Subcutaneous abdominal adipose tissue (tissue), 5 donors: ENCODE measurements around the gene RAB43.

Experiments used
- H3K27ac ChIP-seq: one replicate; pipeline ENCODE4 v1.7.0; 2013; ENCODE audit warnings: low read depth, mild to moderate bottlenecking, inconsistent platforms, low read length, moderate library complexity
- H3K27me3 ChIP-seq, 5 donors: one replicate each; pipeline ENCODE4 v1.7.0; 2013; ENCODE audit warnings: low read length in 5 of 5, inconsistent platforms in 1 of 5; ENCODE audit not compliant: control insufficient read depth in 5 of 5, insufficient read depth in 4 of 5
- H3K36me3 ChIP-seq, 5 donors: one replicate each; pipeline ENCODE4 v1.7.0; 2013; ENCODE audit warnings: low read length in 5 of 5; ENCODE audit not compliant: control insufficient read depth in 5 of 5, insufficient read depth in 5 of 5
- H3K4me1 ChIP-seq, 5 donors: one replicate each; pipeline ENCODE4 v1.7.0; 2013; ENCODE audit warnings: low read length in 5 of 5, mild to moderate bottlenecking in 3 of 5, moderate library complexity in 1 of 5; ENCODE audit not compliant: control insufficient read depth in 5 of 5, insufficient read depth in 5 of 5
- H3K4me3 ChIP-seq, 5 donors: one replicate each; pipeline ENCODE4 v1.7.0; 2013; ENCODE audit warnings: low read length in 5 of 5, low read depth in 1 of 5
- H3K9ac ChIP-seq, 5 donors: one replicate each; pipeline ENCODE4 v1.7.0; 2013; ENCODE audit warnings: low read length in 5 of 5, mild to moderate bottlenecking in 4 of 5, moderate library complexity in 3 of 5
- H3K9me3 ChIP-seq, 5 donors: one replicate each; pipeline ENCODE4 v1.7.0; 2013; ENCODE audit warnings: low read length in 5 of 5; ENCODE audit not compliant: control insufficient read depth in 5 of 5
- donor health status: healthy.
- donor health status: healthy.
- donor health status: healthy.
- donor health status: healthy.
- donor health status: healthy.

The RAB43 gene

DNA sequence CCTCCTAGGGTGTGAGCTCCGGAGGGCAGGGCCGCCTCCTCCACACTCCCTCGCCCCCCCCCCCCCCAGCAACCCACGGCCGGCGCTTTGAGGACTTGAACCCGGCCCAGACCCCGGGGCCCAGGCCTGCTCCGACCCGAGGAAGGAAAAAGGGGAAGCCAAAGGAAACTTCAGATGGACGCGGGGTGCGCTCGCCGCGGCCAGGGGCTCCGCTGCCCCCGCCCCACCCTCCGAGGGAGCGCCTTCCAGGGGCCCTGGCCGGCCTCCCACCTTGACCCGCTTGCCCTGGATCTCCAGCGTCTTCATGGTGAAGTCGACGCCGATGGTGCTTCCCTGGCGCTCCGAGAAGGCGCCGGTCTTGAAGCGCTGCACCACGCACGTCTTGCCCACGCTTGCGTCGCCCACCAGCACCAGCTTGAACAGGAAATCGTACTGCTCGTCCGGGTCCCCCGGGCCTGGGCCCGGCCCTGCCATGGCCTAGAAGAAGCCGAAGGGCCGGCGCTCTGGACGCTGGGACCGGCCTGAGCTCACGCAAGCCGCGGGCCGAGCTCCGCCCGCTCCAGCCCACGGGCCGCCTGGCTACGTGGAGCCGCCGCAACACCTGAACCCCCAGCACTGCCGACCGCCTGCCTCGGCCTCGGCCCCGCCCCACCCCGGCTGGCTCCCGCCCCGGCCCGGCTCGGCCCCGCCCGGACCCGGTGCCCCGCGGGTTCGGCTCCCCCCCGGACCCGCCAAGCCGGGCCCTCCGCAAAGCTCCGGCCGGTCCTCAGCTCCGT, 400 bp downstream of the RAB43 start:
- Histone ChIP-seq H3K27ac (peak overlapping the region; percentile 91), H3K27me3 (no peaks in the 10 kb centered on the region), H3K9me3 (no peaks in the 10 kb centered on the region), H3K4me1 (peaks cover 17 to 35% (median 29%) of the 10 kb centered on the region in 5 donors), H3K9ac (peak overlapping the region in 4 of 5 donors; percentile 81 to 95 (median 90)), H3K36me3 (peaks cover 0 to 11% (median 8%) of the 10 kb centered on the region in 5 donors), H3K4me3 (peak overlapping the region; percentile 66 to 83 (median 81))

DNA sequence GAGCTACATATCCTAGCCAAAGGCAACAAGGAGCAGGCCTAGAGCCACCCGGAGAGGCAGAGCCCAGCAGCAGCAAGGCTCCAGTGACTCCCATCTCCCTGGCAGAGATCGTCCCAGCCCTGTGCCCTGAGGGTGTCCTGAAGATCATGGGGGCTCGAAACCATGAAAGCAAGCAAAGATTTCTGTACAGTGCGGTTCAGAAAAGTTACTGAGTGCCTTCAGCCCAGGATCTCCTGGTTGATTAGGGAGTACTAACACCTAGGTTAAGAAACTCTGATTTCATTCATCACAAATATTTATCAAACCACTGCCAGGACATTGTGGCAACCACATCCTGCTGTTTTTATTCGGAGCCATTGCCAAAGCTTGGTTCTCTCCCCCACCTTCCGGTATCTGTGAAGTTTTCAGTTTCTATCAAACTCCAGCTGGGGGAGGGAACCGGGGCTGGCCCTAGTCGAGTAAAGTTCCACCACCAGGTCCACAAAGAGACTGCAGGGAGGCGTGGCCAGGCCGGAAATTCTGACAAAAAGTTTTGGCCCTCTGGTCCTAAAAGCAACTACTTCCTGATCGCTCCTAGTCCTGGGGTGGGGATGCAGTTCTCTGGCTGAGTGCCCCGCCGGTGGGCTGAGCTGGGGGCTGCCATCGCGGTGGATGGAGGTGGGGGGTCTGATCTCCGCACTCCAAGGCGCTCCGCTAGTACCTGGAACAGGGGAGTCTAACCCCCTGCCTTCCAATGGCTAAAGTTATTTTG, 1.2 kb downstream of the RAB43 start:
- Histone ChIP-seq H3K4me1 (peaks cover 17 to 41% (median 35%) of the 10 kb centered on the region in 5 donors), H3K4me3 (peak overlapping the region; percentile 66 to 83 (median 81)), H3K36me3 (peaks cover 0 to 10% (median 4%) of the 10 kb centered on the region in 5 donors), H3K9me3 (no peaks in the 10 kb centered on the region), H3K27ac (peak overlapping the region; percentile 91), H3K9ac (peak overlapping the region; percentile 77 to 95 (median 90)), H3K27me3 (no peaks in the 10 kb centered on the region)

DNA sequence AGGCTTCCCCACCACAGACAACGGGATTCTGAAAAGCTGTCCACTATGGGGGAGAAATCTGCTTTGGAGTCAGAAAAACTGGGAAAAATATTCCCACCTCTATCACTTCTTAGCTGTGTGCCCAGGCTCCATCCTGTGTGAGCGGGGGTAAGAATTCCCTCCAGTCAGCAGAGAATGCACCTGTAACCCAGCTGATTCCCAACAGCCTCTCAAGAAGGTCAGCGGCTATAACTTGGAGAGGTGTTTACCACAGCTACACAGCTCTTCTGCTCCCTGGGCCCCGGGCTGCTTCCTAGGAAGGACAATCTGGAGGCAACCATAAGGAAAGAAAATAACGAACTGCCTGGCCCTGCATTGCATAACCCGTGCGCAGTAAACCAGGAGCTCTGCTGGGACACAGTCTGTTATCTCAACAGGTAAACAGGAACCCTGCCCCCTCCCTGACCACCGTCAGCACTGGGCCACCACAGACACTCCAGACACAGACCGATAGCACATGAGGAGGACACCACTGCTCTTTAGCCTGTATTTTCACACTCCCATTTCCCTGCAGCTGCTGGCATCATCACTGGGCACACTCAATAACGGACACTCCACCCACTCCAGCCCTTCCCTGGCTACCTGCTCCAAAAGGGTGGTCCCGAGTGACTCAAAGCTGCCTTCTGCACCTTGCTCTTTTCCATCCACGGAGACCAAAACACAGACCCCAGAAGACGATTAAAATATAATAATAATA, 2.1 kb downstream of the RAB43 start:
- peak overlapping the region; percentile 45 to 95 (median 90) for H3K9ac ChIP-seq
- H3K27me3 ChIP-seq, result no peaks in the 10 kb centered on the region
- peaks cover 0 to 14% (median 7%) of the 10 kb centered on the region in 5 donors for H3K36me3 ChIP-seq
- H3K4me1 ChIP-seq, result peaks cover 17 to 41% (median 35%) of the 10 kb centered on the region in 5 donors
- peak overlapping the region; percentile 66 to 83 (median 81) for H3K4me3 ChIP-seq
- H3K27ac ChIP-seq, result peak overlapping the region; percentile 91
- H3K9me3 ChIP-seq, result no peaks in the 10 kb centered on the region

DNA sequence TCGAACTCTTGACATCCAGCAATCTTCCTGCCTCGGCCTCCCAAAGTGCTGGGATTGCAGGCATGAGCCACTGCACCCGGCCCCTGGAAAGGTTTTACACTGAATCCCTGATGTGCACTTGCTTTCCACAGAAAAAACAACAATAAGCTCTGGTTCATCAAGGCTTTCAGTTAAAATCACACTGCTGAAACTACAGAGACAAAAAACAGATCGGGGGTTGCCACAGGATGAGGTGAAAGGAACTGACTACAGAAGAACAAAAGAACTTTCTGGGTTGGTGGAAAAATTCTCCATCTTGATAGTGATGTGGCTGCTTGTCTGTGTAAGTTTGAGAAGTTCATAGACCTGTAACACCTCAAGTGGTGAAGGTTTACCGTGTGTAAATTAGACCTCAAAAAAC, 2.9 kb downstream of the RAB43 start:
- Histone ChIP-seq H3K36me3 (peaks cover 0 to 21% (median 7%) of the 10 kb centered on the region in 5 donors), H3K9me3 (no peaks in the 10 kb centered on the region), H3K4me1 (peaks cover 17 to 41% (median 35%) of the 10 kb centered on the region in 5 donors), H3K27ac (peak overlapping the region; percentile 91), H3K4me3 (no peak overlapping the region), H3K27me3 (no peaks in the 10 kb centered on the region), H3K9ac (peak overlapping the region in 1 of 5 donors; percentile 95)

DNA sequence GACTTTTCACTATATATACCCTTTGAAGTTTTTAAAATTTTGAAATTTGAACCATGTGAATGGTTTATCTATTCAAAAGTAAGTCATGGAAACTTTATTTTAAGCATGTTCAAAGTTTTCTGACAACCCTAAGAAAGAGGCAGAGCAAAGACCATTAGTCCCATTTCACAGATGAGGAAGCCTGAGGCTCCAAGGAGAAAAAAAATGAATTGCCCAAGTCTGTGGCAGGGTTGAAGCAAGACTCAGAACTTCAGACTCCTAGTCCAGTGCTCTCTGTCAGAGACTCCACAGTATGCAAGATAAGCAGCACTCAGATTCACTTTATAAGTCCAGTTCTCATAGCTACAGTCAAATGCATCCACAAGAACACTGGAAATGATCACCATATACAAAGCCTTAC, 4.5 kb downstream of the RAB43 start:
- Histone ChIP-seq H3K27me3 (no peaks in the 10 kb centered on the region), H3K9me3 (no peaks in the 10 kb centered on the region), H3K9ac (no peak overlapping the region), H3K4me3 (no peak overlapping the region), H3K36me3 (peaks cover 0 to 26% (median 10%) of the 10 kb centered on the region in 5 donors), H3K4me1 (peaks cover 17 to 41% (median 35%) of the 10 kb centered on the region in 5 donors), H3K27ac (peak overlapping the region; percentile 74)

DNA sequence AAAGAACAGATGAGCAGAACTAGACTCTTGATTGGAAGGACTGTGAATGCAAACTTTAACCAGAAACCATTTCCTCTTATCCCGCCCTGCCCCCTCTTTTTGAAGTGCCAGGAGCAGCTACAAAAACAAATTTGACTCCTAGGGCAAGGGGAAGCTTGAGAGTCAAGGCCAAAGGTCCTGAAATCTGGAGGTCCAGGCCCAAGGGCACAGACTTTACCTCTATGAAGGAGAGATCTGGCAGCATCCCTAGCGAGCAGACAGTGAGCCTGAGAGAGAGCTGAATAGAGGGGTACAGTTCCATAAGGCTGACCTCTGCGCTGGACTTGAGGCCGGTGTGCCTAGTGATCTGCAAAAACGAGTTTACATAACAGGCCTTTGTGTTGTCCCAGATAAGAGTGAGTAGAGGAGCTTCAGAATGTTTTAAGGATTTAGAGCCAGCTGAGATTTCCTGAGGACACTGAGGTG, 5.1 kb downstream of the RAB43 start:
- H3K27me3 ChIP-seq, result no peaks in the 10 kb centered on the region
- H3K36me3 ChIP-seq, result peaks cover 0 to 26% (median 10%) of the 10 kb centered on the region in 5 donors
- H3K27ac ChIP-seq, result peak overlapping the region; percentile 74
- H3K9me3 ChIP-seq, result no peaks in the 10 kb centered on the region
- peaks cover 17 to 41% (median 35%) of the 10 kb centered on the region in 5 donors for H3K4me1 ChIP-seq
- H3K4me3 ChIP-seq, result peak overlapping the region in 1 of 5 donors; percentile 22
- peak overlapping the region in 4 of 5 donors; percentile 44 to 55 (median 48) for H3K9ac ChIP-seq

DNA sequence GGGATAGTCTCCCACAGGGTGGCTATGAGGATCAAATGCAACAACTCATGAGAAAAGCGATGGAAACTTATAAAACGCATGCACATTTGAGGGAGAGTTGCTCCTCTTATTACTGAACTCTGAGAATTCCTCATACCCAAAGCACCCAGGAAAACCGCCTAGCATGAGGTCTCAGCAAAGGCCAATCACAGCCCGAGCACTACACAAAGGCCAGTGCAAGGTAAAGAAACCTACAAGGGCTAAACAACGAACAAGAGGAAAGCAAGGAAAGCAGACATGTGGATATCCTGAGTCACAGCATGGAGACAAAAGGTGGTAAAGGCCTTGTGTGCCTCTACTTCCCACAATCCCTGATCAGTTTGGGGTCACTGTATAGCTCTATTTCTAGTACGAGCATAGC, 7.1 kb downstream of the RAB43 start:
- peaks cover 10 to 29% (median 22%) of the 10 kb centered on the region in 5 donors for H3K4me1 ChIP-seq
- H3K4me3 ChIP-seq, result no peak overlapping the region
- peak overlapping the region in 1 of 5 donors; percentile 34 for H3K9ac ChIP-seq
- no peak overlapping the region for H3K27ac ChIP-seq
- H3K9me3 ChIP-seq, result no peaks in the 10 kb centered on the region
- peaks cover 0 to 38% (median 15%) of the 10 kb centered on the region in 5 donors for H3K36me3 ChIP-seq
- no peaks in the 10 kb centered on the region for H3K27me3 ChIP-seq

DNA sequence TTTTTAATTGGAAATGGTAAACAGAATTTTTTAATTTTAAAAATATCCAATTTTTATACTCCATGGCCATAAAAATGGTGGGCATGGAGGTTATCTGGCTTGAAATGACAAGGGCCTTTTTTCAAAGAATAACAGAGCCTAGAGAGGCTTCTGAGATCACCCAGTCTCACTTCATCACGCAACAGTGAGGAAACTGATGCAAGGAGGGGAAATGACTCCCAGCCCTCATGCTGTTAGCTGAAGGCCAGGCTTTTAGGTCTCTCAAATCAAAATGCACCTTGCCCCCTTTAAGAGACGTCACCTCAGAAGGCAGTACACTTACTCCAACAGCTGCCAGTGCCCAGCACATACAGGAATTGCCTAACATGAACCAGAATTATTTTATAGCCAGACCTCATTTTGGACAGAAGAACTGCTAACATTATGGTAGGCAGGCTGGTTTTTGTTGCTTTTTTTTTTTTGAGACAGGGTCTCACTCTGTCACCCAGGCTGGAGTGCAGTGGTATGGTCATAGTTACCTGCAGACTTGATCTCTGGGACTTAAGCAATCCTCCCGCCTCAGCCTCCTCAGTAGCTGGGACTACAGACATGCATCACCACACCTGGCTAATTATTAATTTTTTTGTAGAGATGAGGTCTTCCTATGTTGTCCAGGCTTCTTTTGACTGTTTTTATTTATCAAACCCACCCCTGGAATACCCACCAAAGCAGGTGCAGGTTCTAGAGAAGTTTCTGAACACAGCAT, 9.1 kb downstream of the RAB43 start:
- Histone ChIP-seq H3K27me3 (no peaks in the 10 kb centered on the region), H3K9ac (no peak overlapping the region), H3K4me3 (no peak overlapping the region), H3K9me3 (no peaks in the 10 kb centered on the region), H3K4me1 (peaks cover 3 to 19% (median 16%) of the 10 kb centered on the region in 5 donors), H3K36me3 (peaks cover 4 to 34% (median 18%) of the 10 kb centered on the region in 5 donors), H3K27ac (no peak overlapping the region)
